ENCODE measurements around the gene MYO3A.

Gene MYO3A

DNA sequence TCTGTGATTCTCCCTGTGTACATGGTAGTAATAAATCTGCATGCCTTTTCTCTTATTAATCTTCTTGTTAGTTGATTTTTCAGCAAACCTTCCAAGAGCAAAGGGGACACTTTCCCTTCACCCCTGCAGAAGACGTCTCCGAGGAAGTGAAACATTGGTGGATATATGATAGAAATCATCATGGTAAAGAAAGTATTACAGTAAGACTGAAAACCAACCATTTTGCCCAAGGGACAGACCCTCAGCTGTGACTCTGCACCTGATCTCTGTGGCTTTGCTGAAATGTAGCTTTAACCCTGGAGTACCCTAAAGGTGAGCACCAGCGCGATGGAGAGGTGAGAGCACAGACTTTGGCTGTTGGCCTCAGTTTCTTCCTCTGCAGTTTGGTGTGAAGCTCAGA is 32.8 kb upstream of the MYO3A start:
- DNase-seq (ENCODE audit: insufficient read length, low spot score), result no peak
- FAIRE-seq, result no peak
- TF ChIP-seq, protein P1, sequence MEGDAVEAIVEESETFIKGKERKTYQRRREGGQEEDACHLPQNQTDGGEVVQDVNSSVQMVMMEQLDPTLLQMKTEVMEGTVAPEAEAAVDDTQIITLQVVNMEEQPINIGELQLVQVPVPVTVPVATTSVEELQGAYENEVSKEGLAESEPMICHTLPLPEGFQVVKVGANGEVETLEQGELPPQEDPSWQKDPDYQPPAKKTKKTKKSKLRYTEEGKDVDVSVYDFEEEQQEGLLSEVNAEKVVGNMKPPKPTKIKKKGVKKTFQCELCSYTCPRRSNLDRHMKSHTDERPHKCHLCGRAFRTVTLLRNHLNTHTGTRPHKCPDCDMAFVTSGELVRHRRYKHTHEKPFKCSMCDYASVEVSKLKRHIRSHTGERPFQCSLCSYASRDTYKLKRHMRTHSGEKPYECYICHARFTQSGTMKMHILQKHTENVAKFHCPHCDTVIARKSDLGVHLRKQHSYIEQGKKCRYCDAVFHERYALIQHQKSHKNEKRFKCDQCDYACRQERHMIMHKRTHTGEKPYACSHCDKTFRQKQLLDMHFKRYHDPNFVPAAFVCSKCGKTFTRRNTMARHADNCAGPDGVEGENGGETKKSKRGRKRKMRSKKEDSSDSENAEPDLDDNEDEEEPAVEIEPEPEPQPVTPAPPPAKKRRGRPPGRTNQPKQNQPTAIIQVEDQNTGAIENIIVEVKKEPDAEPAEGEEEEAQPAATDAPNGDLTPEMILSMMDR (IDR thresholded peaks at IDR 0.05; ENCODE audit: insufficient read depth, missing control alignments), result no peak

DNA sequence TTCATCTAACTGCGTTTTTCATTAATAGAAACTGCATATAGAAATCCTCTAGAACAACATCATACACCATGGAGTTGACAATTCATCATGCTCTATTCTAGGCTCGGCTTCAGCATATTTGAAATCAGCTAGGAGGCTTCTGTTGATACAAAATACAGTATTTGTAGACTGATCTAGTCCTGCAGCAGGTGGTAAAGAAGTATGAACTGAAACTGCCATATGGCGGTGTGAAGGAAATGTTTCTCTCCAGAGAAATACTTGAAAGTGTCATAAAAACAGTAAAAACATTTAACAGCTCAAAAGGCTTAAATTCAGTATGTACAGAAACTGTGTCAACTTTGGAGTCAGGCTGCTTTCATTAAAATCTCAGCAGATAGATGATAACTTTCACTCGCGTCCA is 32.0 kb upstream of the MYO3A start:
- DNase-seq (ENCODE audit: insufficient read length, low spot score), result no peak
- FAIRE-seq, result no peak
- TF ChIP-seq, protein P1 (IDR thresholded peaks at IDR 0.05; ENCODE audit: insufficient read depth, missing control alignments), result no peak

DNA sequence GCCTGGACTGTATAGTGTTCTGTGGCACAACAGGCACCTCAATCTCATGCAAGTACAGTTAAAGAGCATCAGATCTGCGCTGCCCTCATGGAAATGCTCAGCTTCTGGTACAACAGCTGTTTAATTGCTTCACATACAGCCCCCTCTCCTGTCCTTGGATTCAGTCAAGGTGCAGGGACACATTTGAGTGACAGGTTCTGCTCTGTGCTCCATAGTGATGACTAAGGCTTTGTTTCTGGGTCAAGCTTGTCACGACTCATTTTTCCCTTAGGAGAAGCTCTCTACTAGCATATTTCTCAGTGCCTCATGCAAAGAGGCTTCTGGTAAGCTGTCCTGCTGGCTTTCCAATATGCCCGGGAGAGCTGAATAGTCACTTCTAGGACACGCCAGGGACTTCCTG is 26.8 kb upstream of the MYO3A start:
- FAIRE-seq (no peak), DNase-seq (ENCODE audit: insufficient read length, low spot score) (no peak)
- TF ChIP-seq, protein P1 (IDR thresholded peaks at IDR 0.05; ENCODE audit: insufficient read depth, missing control alignments), result no peak

DNA sequence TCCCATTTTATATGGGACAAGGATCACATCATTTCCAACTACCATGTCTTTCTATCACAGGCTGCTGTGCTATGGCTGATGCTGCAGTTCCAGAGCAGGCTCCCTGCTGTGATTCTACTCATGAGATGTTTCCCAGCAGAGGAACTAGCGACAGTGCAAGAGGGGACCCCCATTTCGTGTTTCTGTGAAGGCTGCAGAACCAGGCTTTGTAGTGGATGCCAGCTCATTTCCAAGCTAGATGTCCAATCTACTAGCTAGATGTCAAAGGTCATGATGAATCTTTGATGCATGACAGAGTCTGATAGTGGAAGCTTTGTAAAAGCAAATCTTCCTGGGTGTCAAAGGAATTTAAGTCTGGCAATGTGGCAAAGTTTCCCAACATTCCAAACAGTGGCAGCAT is 21.2 kb upstream of the MYO3A start:
- TF ChIP-seq, protein P1 (IDR thresholded peaks at IDR 0.05; ENCODE audit: insufficient read depth, missing control alignments), result no peak
- no peak for FAIRE-seq

DNA sequence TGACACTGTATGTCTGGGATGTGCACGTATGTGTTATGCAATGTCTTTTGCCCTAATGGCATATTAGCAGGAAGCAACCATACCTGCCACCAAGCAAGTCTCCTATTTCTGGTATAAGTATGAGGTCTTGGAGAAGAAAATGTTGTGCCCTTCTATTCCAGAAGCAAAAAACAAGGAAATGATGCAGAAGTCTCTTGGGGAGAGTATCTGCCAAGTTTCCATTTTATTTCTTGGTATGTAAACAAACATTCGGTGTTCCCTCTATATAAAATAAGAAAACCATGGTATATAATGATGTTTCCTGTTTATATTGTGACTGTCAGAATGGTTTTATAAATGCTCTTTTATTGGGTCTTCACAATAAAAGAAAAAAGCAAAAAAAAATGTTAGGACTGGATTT is 19.3 kb upstream of the MYO3A start:
- no peak for DNase-seq (ENCODE audit: insufficient read length, low spot score)
- TF ChIP-seq, protein P1 (IDR thresholded peaks at IDR 0.05; ENCODE audit: insufficient read depth, missing control alignments), result no peak
- no peak for FAIRE-seq

More for the DNA sequence above, 21.2 kb upstream of the MYO3A start:
- DNase-seq (ENCODE audit: insufficient read length, low spot score), result no peak

DNA sequence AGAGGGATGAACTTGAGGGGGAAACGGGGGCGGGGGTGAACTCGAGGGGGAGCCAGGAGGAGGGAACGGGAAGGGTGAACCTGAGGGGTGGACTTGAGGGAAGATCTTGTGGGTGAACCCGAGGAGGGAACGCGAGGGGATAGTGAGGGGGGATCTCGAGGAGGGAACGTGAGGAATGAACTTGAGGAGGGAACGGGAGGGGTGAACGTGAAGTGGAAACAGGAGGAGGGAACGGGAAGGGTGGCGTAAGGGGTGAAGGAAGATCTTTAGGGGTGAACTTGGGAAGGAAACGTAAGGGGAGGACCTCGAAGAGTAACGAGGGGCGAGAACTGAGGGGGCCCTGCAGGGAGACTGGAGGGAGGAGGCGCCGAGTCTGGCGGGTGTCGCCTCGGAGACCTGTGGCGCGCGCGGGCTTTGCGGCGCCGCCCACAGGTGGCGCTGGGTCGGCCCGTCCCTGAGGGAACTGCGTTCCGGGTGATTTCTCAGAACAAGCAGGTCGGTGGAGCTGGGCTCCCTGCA is 651 bp downstream of the MYO3A start:
- FAIRE-seq (no peak), DNase-seq (ENCODE audit: insufficient read length, low spot score) (peak; percentile 17)
- TF ChIP-seq, protein P1 (IDR thresholded peaks at IDR 0.05; ENCODE audit: insufficient read depth, missing control alignments), result peak; percentile 39

DNA sequence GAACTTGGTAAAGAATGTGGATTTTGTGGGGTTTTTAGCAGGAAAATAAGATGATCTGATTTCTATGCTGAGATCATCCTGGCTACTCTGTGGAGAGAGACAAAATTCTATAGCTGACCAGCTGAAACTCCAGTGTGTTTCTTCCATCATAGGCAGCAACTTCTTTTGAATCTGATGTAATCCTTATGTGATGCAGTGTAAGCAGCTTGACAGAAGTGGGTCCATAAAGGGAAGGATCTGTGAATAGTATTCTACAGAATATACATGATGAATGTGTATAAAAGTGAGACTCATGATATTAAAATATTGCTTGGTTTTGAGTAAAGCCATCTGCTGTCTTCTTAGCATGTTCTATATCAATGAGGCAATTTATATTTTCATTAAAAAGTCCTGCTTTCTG is 4.4 kb downstream of the MYO3A start:
- TF ChIP-seq, protein P1 (IDR thresholded peaks at IDR 0.05; ENCODE audit: insufficient read depth, missing control alignments), result no peak
- no peak for FAIRE-seq
- DNase-seq (ENCODE audit: insufficient read length, low spot score), result no peak

Data from D721Med (cell line).